ENCODE data around the gene WNT5B. TPM values are rescaled to one million over a fixed set of nuclear protein-coding genes. Genes with fewer than 3 reads are reported as not detected.

WNT5B gene
- total and polyA plus RNA-seq, 2 donors (not counting 3 experiments of a cell fraction or from before 2014, with no cell fraction given): not detected

GRCh38 chr12:1676043-1676442, 47.0 kb downstream of the WNT5B start:
- H3K36me3 ChIP-seq (ENCODE audit: control insufficient read depth in 2 of 2, extremely low read depth in 1 of 2, insufficient read depth in 2 of 2, low read length in 2 of 2): no peaks in the 10 kb centered on the region
- TF ChIP-seq MAX (IDR thresholded peaks at IDR 0.05; ENCODE audit: insufficient read depth, insufficient read length) (no peak), POLR2AphosphoS5 (IDR thresholded peaks at IDR 0.05; ENCODE audit: insufficient read depth, low read depth, low read length) (no peak), EZH2 (IDR thresholded peaks at IDR 0.05; ENCODE audit: borderline replicate concordance, low read depth, low read length, severe bottlenecking) (no peak), JUN (IDR thresholded peaks at IDR 0.05; ENCODE audit: borderline replicate concordance, insufficient read depth, insufficient read length, low read depth) (no peak)
- no peak overlapping the region for H3K4me2 ChIP-seq (ENCODE audit: insufficient read depth, low read length)
- ChIA-PET POLR2A (no interaction called here), CTCF (interaction anchor here (4.2 kb wide), 1 partner anchor 115 kb away, joined by 15 read pairs; no protein-coding TSS in a partner anchor)
- no peaks in the 10 kb centered on the region for H3K9me3 ChIP-seq (replicated peaks; ENCODE audit: control insufficient read depth, insufficient read depth, low read length)
- no TSS peak for BruUV-seq (replicated peaks)
- DNase-seq (ENCODE audit: low read depth, low spot score) (no peak), FAIRE-seq (no peak)
- dilution Hi-C loops (cut with MboI; ENCODE audit: extremely low pct_ligation_motif_present, low sequenced_read_pairs): no loop called here
- intact Hi-C loops (cut with micrococcal nuclease): no loop called here
- no peak overlapping the region for H3K4me3 ChIP-seq (replicated peaks in 1 of 3; ENCODE audit: insufficient read depth in 1 of 3, low read depth in 1 of 3, low read length in 3 of 3)
- peaks cover 0 to 2% of the 10 kb centered on the region in 2 experiments for H3K27me3 ChIP-seq (ENCODE audit: control insufficient read depth in 2 of 2, insufficient read depth in 2 of 2, low read length in 2 of 2)
- peaks cover 5% of the 10 kb centered on the region for H3K4me1 ChIP-seq (ENCODE audit: control insufficient read depth, extremely low read depth, insufficient read depth, low read length)
- no peak overlapping the region for H3K9ac ChIP-seq (replicated peaks; ENCODE audit: extremely low read depth, insufficient read depth, low read length)
- H3K27ac ChIP-seq (ENCODE audit: insufficient read depth, low read depth, low read length): no peak overlapping the region
- H2AFZ ChIP-seq (ENCODE audit: low read depth, low read length): no peak overlapping the region
- no peaks in the 10 kb centered on the region for H4K20me1 ChIP-seq (replicated peaks; ENCODE audit: control insufficient read depth, extremely low read depth, insufficient read depth, low read length)
- H3K79me2 ChIP-seq (ENCODE audit: control insufficient read depth, insufficient read depth, low read length): no peaks in the 10 kb centered on the region
- no peaks in the 10 kb centered on the region for H3K9me1 ChIP-seq (replicated peaks; ENCODE audit: control insufficient read depth, extremely low read depth, insufficient read depth, low read length)

DNA sequence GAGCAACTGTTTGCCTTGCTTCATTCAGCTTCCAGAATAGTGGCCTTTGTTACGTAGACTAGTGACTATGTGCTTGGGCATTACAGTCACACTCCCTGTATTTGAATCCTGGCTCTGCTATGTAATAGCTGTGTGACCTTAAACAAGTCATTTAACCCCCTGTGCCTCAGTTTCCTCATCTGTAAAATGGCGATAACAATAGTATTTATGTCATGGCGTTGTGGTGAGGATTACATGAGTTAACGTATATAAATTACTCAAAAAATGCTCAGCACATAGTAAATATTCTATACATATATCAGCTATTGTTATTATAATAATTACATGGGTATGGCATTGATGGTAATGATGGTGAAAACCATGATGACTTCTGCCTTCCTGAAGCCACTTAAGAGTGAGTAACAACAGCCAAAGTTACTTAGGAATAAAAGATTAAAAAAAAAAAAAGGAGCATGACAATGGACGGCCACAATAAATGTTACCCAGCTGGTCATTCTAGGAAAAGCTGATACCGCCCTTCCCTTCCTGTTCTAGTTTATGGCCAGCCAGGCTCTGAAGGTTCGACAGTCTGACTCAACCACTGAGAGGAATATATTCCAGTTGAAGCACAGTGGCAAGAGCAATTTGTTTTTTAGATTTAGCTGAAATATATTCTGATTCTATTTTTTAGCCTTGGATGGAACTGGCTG, 51.9 kb downstream of the WNT5B start:
- FAIRE-seq (peak; percentile 79), DNase-seq (ENCODE audit: low read depth, low spot score) (peak; percentile 95)
- CTCF ChIA-PET: interaction anchor here (0.6 to 2.1 kb wide), 13 partner anchors 9 to 259 kb away, joined by 3 to 21 read pairs (median 7); partner anchors contain the start of gene ADIPOR2

More for the DNA sequence above, 51.9 kb downstream of the WNT5B start:
- Histone ChIP-seq H3K79me2 (ENCODE audit: control insufficient read depth, insufficient read depth, low read length) (no peaks in the 10 kb centered on the region), H3K4me3 (replicated peaks in 1 of 3; ENCODE audit: insufficient read depth in 1 of 3, low read depth in 1 of 3, low read length in 3 of 3) (no peak overlapping the region), H3K4me1 (ENCODE audit: control insufficient read depth, extremely low read depth, insufficient read depth, low read length) (peaks cover 15% of the 10 kb centered on the region), H3K9me3 (replicated peaks; ENCODE audit: control insufficient read depth, insufficient read depth, low read length) (no peaks in the 10 kb centered on the region), H3K9ac (replicated peaks; ENCODE audit: extremely low read depth, insufficient read depth, low read length) (peak overlapping the region; percentile 50), H3K9me1 (replicated peaks; ENCODE audit: control insufficient read depth, extremely low read depth, insufficient read depth, low read length) (no peaks in the 10 kb centered on the region), H2AFZ (ENCODE audit: low read depth, low read length) (peak overlapping the region; percentile 83), H4K20me1 (replicated peaks; ENCODE audit: control insufficient read depth, extremely low read depth, insufficient read depth, low read length) (no peaks in the 10 kb centered on the region), H3K27ac (ENCODE audit: insufficient read depth, low read depth, low read length) (peak overlapping the region; percentile 76), H3K36me3 (ENCODE audit: control insufficient read depth in 2 of 2, extremely low read depth in 1 of 2, insufficient read depth in 2 of 2, low read length in 2 of 2) (no peaks in the 10 kb centered on the region), H3K4me2 (ENCODE audit: insufficient read depth, low read length) (peak overlapping the region; percentile 61), H3K27me3 (ENCODE audit: control insufficient read depth in 2 of 2, insufficient read depth in 2 of 2, low read length in 2 of 2) (peaks cover 0 to 2% of the 10 kb centered on the region in 2 experiments)
- POLR2A ChIA-PET: interaction anchor here (1.1 to 1.3 kb wide), 2 partner anchors 9 to 19 kb away, joined by 7 to 8 read pairs; partner anchors contain the start of gene ADIPOR2
- TF ChIP-seq JUN (IDR thresholded peaks at IDR 0.05; ENCODE audit: borderline replicate concordance, insufficient read depth, insufficient read length, low read depth): peak; percentile 15
- TF ChIP-seq POLR2AphosphoS5 (IDR thresholded peaks at IDR 0.05; ENCODE audit: insufficient read depth, low read depth, low read length): no peak
- no peak for TF ChIP-seq CTCF (IDR thresholded peaks at IDR 0.05; ENCODE audit: extremely low read depth in 1 of 2, insufficient read depth in 1 of 2, low read depth in 1 of 2, low read length in 2 of 2)
- no peak for TF ChIP-seq MYC (IDR thresholded peaks at IDR 0.05; ENCODE audit: low read depth, low read length)
- TF ChIP-seq MAX (IDR thresholded peaks at IDR 0.05; ENCODE audit: insufficient read depth, insufficient read length): no peak
- TF ChIP-seq POLR2A (IDR thresholded peaks at IDR 0.05; ENCODE audit: low read depth, low read length): no peak
- TF ChIP-seq EZH2 (IDR thresholded peaks at IDR 0.05; ENCODE audit: borderline replicate concordance, low read depth, low read length, severe bottlenecking): no peak
- TF ChIP-seq FOS (IDR thresholded peaks at IDR 0.05; ENCODE audit: borderline replicate concordance, insufficient read depth, low read length): peak; percentile 64
- peak; percentile 24 for TF ChIP-seq GATA2 (IDR thresholded peaks at IDR 0.05; ENCODE audit: insufficient read depth, insufficient read length, low read depth, low read length)
- intact Hi-C loops (cut with micrococcal nuclease) (loop anchor here (1.0 kb wide), 2 partner anchors 9 to 19 kb away; no protein-coding TSS in a partner anchor), dilution Hi-C loops (cut with MboI; ENCODE audit: extremely low pct_ligation_motif_present, low sequenced_read_pairs) (no loop called here)
- no TSS peak for BruUV-seq (replicated peaks)
